Progenitor cell of endocrine pancreas (in vitro differentiated cells): ENCODE data around the gene AGMAT. TPM values are rescaled to one million over a fixed set of nuclear protein-coding genes. Genes with fewer than 3 reads are reported as not detected.

Experiments
- DNase-seq: peaks from one replicate; pipeline ENCODE4 v3.0.0; 2021; ENCODE audit warnings: low spot score; ENCODE audit not compliant: unreplicated experiment
- H3K27ac Mint-ChIP-seq: 2 replicates; pipeline ENCODE4 v1.8.0; 2021; ENCODE audit warnings: mild to moderate bottlenecking, moderate library complexity, mixed read lengths
- H3K27me3 Mint-ChIP-seq: 2 replicates; pipeline ENCODE4 v1.8.0; 2021; ENCODE audit warnings: mixed read lengths
- H3K36me3 Mint-ChIP-seq: 2 replicates; pipeline ENCODE4 v1.8.0; 2022; ENCODE audit warnings: mixed read lengths; ENCODE audit not compliant: insufficient read depth
- H3K4me1 Mint-ChIP-seq: 2 replicates; pipeline ENCODE4 v1.8.0; 2021; ENCODE audit warnings: low read depth, mixed read lengths
- H3K4me3 Mint-ChIP-seq: 2 replicates; pipeline ENCODE4 v1.8.0; 2021; ENCODE audit warnings: low read depth, mild to moderate bottlenecking, moderate library complexity, mixed read lengths
- H3K9me3 Mint-ChIP-seq: 2 replicates; pipeline ENCODE4 v1.8.0; 2021; ENCODE audit warnings: low read depth, mixed read lengths
- total RNA-seq: library from RNA; stranded (reverse); gene quantifications from 2 replicates; pipeline ENCODE4 v1.2.1, GENCODE V29; 2021
- TF ChIP-seq, protein P1 (sequence below): fragments of 200-600 bp; sonication (generic); IDR thresholded peaks from one replicate; pipeline ENCODE4 v1.5.0; 2021; ENCODE audit warnings: antibody characterized with exemption, mild to moderate bottlenecking; ENCODE audit not compliant: unreplicated experiment

The AGMAT gene
- total RNA-seq, 1 donor from 2014 or later, result 3.1 TPM

DNA sequence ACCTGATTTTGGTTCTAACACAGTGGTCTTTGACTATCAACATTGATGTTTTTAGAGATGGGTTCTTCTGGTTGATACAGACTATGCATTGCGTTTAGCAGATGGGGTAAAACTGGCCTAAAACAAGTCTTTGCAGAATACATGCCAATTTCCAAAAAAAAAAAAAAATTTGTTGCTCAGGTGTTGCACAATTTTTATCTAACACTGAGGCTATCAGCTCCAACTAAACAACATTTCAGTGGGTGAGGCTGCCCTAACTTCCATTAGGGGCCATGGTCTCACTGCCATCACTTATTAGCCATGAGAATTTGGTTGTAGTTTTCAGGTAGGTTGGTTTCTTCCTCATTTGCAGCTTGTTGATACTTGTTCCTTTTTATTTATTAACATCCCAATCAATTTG lies 14.0 kb downstream of the AGMAT start:
- Mint-ChIP-seq H3K4me3 (no peak overlapping the region), H3K27ac (no peak overlapping the region), H3K27me3 (no peaks in the 10 kb centered on the region), H3K4me1 (no peaks in the 10 kb centered on the region), H3K9me3 (no peaks in the 10 kb centered on the region), H3K36me3 (peaks cover 21% of the 10 kb centered on the region)
- TF ChIP-seq, protein P1, sequence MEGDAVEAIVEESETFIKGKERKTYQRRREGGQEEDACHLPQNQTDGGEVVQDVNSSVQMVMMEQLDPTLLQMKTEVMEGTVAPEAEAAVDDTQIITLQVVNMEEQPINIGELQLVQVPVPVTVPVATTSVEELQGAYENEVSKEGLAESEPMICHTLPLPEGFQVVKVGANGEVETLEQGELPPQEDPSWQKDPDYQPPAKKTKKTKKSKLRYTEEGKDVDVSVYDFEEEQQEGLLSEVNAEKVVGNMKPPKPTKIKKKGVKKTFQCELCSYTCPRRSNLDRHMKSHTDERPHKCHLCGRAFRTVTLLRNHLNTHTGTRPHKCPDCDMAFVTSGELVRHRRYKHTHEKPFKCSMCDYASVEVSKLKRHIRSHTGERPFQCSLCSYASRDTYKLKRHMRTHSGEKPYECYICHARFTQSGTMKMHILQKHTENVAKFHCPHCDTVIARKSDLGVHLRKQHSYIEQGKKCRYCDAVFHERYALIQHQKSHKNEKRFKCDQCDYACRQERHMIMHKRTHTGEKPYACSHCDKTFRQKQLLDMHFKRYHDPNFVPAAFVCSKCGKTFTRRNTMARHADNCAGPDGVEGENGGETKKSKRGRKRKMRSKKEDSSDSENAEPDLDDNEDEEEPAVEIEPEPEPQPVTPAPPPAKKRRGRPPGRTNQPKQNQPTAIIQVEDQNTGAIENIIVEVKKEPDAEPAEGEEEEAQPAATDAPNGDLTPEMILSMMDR, result no peak
- no peak for DNase-seq

DNA sequence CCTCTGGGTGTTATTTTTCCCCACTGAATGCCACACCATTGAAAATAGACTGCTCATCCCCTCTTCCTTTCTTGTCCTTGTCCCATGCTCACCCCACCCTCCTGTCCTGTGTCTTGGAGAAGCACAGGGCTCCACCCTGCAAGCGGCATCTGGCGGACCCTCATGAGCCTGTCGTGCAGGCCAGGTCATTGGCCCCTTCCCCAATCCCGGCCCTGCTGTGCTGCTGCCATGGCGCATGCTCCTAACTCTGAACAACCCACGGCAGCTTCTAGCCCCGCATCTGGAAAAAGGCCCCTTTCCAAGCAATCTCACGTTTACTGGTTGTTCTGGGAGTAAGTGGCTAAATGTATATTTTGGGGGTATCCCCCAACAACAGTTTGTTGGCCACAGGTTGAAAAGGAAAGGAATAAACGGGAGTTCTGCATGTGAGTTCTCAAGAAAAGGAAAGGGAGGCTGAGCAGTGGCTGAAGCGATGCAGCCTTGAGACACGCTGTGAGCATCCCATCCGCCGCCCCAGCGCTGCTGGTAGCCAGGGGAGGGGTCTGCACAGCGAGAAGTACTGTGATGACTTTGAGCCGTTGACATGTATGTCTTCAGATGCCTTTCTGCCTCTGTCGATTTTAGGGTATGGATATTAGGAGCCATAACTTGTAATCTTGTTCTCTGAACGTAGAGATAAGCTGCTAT lies 16.3 kb downstream of the AGMAT start:
- Mint-ChIP-seq H3K27me3 (no peaks in the 10 kb centered on the region), H3K4me1 (no peaks in the 10 kb centered on the region), H3K27ac (peak overlapping the region; percentile 59), H3K36me3 (peaks cover 27% of the 10 kb centered on the region), H3K4me3 (no peak overlapping the region), H3K9me3 (no peaks in the 10 kb centered on the region)
- DNase-seq, result no peak
- TF ChIP-seq, protein P1, result no peak

DNA sequence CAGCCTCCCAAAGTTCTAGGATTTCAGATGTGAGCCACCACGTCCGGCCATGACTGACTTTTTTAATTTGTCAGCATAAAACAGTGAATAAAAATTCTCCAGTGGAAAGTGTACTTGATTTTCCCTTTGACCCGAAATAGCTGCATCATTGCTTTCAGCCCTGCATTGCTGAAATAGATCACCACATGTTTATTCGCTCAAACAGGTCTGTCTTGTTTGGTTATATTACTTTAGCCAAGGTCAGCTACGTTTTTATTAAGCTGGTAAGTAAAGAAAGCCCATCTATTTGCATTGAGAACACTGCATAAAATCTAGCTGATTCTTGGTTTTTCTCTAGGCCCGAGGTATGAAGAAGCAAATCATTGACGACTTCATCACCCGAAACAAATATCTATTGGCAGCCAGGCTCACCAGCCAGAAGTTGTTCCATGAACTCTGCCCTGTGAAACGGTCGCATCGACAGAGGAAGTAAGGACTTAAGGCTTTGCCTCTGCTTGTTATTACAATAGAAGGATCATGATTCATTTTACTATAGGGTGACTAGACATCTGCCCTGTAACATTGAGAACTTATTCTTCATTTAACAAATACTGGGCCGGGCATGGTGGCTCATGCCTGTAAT lies 25.6 kb downstream of the AGMAT start:
- TF ChIP-seq, protein P1, result no peak
- H3K27ac Mint-ChIP-seq, result peak overlapping the region; percentile 49
- H3K27me3 Mint-ChIP-seq, result no peaks in the 10 kb centered on the region
- no peaks in the 10 kb centered on the region for H3K9me3 Mint-ChIP-seq
- DNase-seq, result no peak
- H3K36me3 Mint-ChIP-seq, result peaks cover 14% of the 10 kb centered on the region
- no peak overlapping the region for H3K4me3 Mint-ChIP-seq
- H3K4me1 Mint-ChIP-seq, result no peaks in the 10 kb centered on the region

DNA sequence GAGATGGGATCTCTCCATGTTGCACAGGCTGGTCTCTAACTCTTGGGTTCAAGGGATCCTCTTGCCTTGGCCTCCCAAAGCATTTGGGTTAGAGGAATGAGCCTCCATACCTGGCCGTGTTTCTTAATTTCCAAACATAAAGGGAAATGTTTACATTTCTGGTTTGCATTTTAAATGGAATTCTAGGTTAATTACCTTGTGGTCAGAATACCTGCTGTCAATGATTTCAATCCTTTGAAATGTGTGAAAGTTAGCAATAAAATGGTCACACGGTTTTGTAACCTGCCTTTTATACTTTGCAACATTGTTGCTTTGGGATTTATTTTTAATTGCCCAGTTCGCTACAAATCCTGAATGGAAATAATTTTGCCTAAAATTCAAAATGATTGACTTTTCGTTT lies 26.3 kb downstream of the AGMAT start:
- Mint-ChIP-seq H3K9me3 (no peaks in the 10 kb centered on the region), H3K27me3 (no peaks in the 10 kb centered on the region), H3K36me3 (peaks cover 9% of the 10 kb centered on the region), H3K4me1 (no peaks in the 10 kb centered on the region), H3K4me3 (no peak overlapping the region), H3K27ac (no peak overlapping the region)
- TF ChIP-seq, protein P1, result no peak
- DNase-seq, result no peak

DNA sequence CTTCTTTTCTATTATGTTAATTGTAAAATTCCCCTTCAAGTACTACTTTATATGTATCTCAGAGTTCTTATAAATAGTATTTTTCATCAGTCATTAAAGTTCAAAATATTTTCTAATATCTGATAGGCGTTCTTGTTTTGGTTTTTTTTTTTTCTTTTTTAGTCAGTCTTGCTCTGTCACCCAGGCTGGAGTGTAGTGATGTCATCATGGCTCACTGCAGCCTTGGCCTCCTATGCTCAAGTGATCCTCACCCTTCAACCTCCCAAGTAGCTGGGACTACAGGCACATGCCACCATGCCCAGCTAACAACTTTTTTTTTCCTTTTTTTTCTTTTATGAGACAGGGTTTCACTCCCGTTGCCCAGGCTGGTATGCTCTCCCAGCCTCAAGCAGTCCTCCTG lies 27.3 kb downstream of the AGMAT start:
- Mint-ChIP-seq H3K27ac (no peak overlapping the region), H3K27me3 (no peaks in the 10 kb centered on the region)

More for the DNA sequence above, 27.3 kb downstream of the AGMAT start:
- Mint-ChIP-seq H3K36me3 (peaks cover 7% of the 10 kb centered on the region), H3K4me1 (no peaks in the 10 kb centered on the region), H3K9me3 (no peaks in the 10 kb centered on the region), H3K4me3 (no peak overlapping the region)
- DNase-seq, result no peak
- TF ChIP-seq, protein P1, result no peak
